DND-41 (cell line): ENCODE data around the gene SHISA6.

Experiments used
- ATAC-seq: fragments of 200-7000 bp; cut with Tn5 transposase; 3 replicates; pipeline ENCODE4 v1.9.1; 2021; ENCODE audit warnings: low read depth; ENCODE audit not compliant: insufficient read depth
- DNase-seq: peaks from one replicate; pipeline ENCODE4 v3.0.0-alpha.2; 2020
- H2AFZ ChIP-seq: 2 replicates; pipeline ENCODE4 v1.6.0; 2012; ENCODE audit warnings: low read depth, low read length
- H3K27ac ChIP-seq: 2 replicates; pipeline ENCODE4 v1.5.1; 2012; ENCODE audit warnings: low read length, inconsistent platforms
- H3K27me3 ChIP-seq: fragments of 200-600 bp; sonication (generic); 2 replicates; pipeline ENCODE4 v1.6.0; 2012; ENCODE audit warnings: low read length, mild to moderate bottlenecking, inconsistent platforms; ENCODE audit not compliant: insufficient read depth, poor library complexity
- H3K36me3 ChIP-seq: 2 replicates; pipeline ENCODE4 v1.5.1; 2012; ENCODE audit warnings: low read length, inconsistent platforms; ENCODE audit not compliant: insufficient read depth
- H3K4me1 ChIP-seq: 2 replicates; pipeline ENCODE4 v1.5.1; 2012; ENCODE audit warnings: mild to moderate bottlenecking, low read length; ENCODE audit not compliant: insufficient read depth
- H3K4me2 ChIP-seq: 2 replicates; pipeline ENCODE4 v1.6.0; 2012; ENCODE audit warnings: mild to moderate bottlenecking, moderate library complexity, low read length, inconsistent platforms; ENCODE audit not compliant: insufficient read depth
- H3K4me3 ChIP-seq, 2 experiments: fragments of 200-600 bp in 1 of 2; shearing (Covaris generic) in 1 of 2; 2 replicates each; pipeline ENCODE4 v1.5.1; 2012 to 2016; ENCODE audit warnings: inconsistent platforms in 2 of 2, low read length in 2 of 2, mild to moderate bottlenecking in 2 of 2, low read depth in 1 of 2, moderate library complexity in 1 of 2
- H3K79me2 ChIP-seq: 2 replicates; pipeline ENCODE4 v1.6.0; 2012; ENCODE audit warnings: low read length, inconsistent platforms; ENCODE audit not compliant: insufficient read depth
- H3K9ac ChIP-seq: 2 replicates; pipeline ENCODE4 v1.6.0; 2012; ENCODE audit warnings: low read depth, mild to moderate bottlenecking, inconsistent platforms, low read length, moderate library complexity
- H3K9me3 ChIP-seq: 2 replicates; pipeline ENCODE4 v1.5.1; 2012; ENCODE audit warnings: low read length, moderate library complexity, mild to moderate bottlenecking, inconsistent platforms; ENCODE audit not compliant: insufficient read depth, severe bottlenecking
- H4K20me1 ChIP-seq: 2 replicates; pipeline ENCODE4 v1.6.0; 2012; ENCODE audit warnings: low read length; ENCODE audit not compliant: insufficient read depth
- CTCF ChIP-seq: IDR thresholded peaks from 2 replicates; pipeline ENCODE4 v1.5.1; 2012; ENCODE audit warnings: borderline replicate concordance, low read length, moderate library complexity, mild to moderate bottlenecking; ENCODE audit not compliant: poor library complexity, severe bottlenecking; ENCODE audit errors: extremely low read depth
- EZH2 ChIP-seq: IDR thresholded peaks from 3 replicates; pipeline ENCODE4 v1.6.1; 2012; ENCODE audit warnings: borderline replicate concordance, low read depth, mild to moderate bottlenecking, moderate library complexity, low read length, inconsistent platforms; ENCODE audit not compliant: severe bottlenecking

Gene SHISA6

GRCh38 chr17:11264183-11264871, 23.3 kb downstream of the SHISA6 start:
- peaks cover 7% of the 10 kb centered on the region for H3K9me3 ChIP-seq
- no peaks in the 10 kb centered on the region for H3K4me1 ChIP-seq
- TF ChIP-seq CTCF (peak; percentile 49), EZH2 (no peak)
- ATAC-seq = no peak
- no peaks in the 10 kb centered on the region for H4K20me1 ChIP-seq
- DNase-seq = no peak
- no peak overlapping the region for H3K4me2 ChIP-seq
- H3K9ac ChIP-seq = no peak overlapping the region
- H3K27me3 ChIP-seq = no peaks in the 10 kb centered on the region
- no peaks in the 10 kb centered on the region for H3K79me2 ChIP-seq
- H3K4me3 ChIP-seq = no peak overlapping the region
- H2AFZ ChIP-seq = no peak overlapping the region
- H3K36me3 ChIP-seq = no peaks in the 10 kb centered on the region
- H3K27ac ChIP-seq = no peak overlapping the region

- no peak overlapping the region for H3K9ac ChIP-seq
Observed at GRCh38 chr17:11267999-11268575, 27.1 kb downstream of the SHISA6 start.

GRCh38 chr17:11269210-11269609, 28.2 kb downstream of the SHISA6 start:
- peaks cover 3% of the 10 kb centered on the region for H3K9me3 ChIP-seq
- no peak overlapping the region for H2AFZ ChIP-seq
- ATAC-seq (no peak), DNase-seq (no peak)
- H3K4me1 ChIP-seq = no peaks in the 10 kb centered on the region
- no peak overlapping the region for H3K9ac ChIP-seq
- no peaks in the 10 kb centered on the region for H3K79me2 ChIP-seq
- H3K4me3 ChIP-seq = no peak overlapping the region
- no peaks in the 10 kb centered on the region for H3K36me3 ChIP-seq
- TF ChIP-seq CTCF (no peak), EZH2 (no peak)
- H3K27me3 ChIP-seq = no peaks in the 10 kb centered on the region
- no peak overlapping the region for H3K27ac ChIP-seq
- no peaks in the 10 kb centered on the region for H4K20me1 ChIP-seq
- no peak overlapping the region for H3K4me2 ChIP-seq

More at GRCh38 chr17:11267999-11268575, 27.1 kb downstream of the SHISA6 start:
- Histone ChIP-seq H2AFZ (no peak overlapping the region), H3K36me3 (no peaks in the 10 kb centered on the region), H3K9me3 (peaks cover 5% of the 10 kb centered on the region), H3K27ac (no peak overlapping the region), H3K4me2 (no peak overlapping the region), H3K4me3 (no peak overlapping the region), H3K79me2 (no peaks in the 10 kb centered on the region), H3K27me3 (no peaks in the 10 kb centered on the region), H4K20me1 (no peaks in the 10 kb centered on the region), H3K4me1 (no peaks in the 10 kb centered on the region)
- TF ChIP-seq EZH2 = no peak
- TF ChIP-seq CTCF = no peak
- DNase-seq (no peak), ATAC-seq (no peak)
